Neural progenitor cell (in vitro differentiated cells): ENCODE data around the gene AZIN2. TPM values are rescaled to one million over a fixed set of nuclear protein-coding genes. Genes with fewer than 3 reads are reported as not detected.

Experiments
- DNase-seq: peaks from one replicate; pipeline ENCODE4 v3.0.0-alpha.2; 2016; ENCODE audit warnings: low spot score
- H2AFZ ChIP-seq: fragments of 200-600 bp; sonication (generic); replicated peaks from 2 replicates; pipeline ENCODE4 v1.6.1; 2016; ENCODE audit warnings: antibody characterized with exemption
- H3F3A ChIP-seq: fragments of 200-600 bp; sonication (generic); 2 replicates; pipeline ENCODE4 v1.6.1; 2016; ENCODE audit warnings: antibody characterized with exemption, low read depth
- H3K27ac ChIP-seq: fragments of 200-600 bp; sonication (generic); 2 replicates; pipeline ENCODE4 v1.5.1; 2016; ENCODE audit warnings: mild to moderate bottlenecking
- H3K27me3 ChIP-seq: fragments of 200-600 bp; sonication (generic); 2 replicates; pipeline ENCODE4 v1.6.1; 2016; ENCODE audit warnings: mild to moderate bottlenecking, moderate library complexity
- H3K36me3 ChIP-seq: fragments of 200-600 bp; sonication (generic); 2 replicates; pipeline ENCODE4 v1.5.1; 2016
- H3K4me1 ChIP-seq: fragments of 200-600 bp; sonication (generic); 2 replicates; pipeline ENCODE4 v1.6.1; 2016; ENCODE audit warnings: mixed run types
- H3K4me2 ChIP-seq: fragments of 200-600 bp; sonication (generic); 2 replicates; pipeline ENCODE4 v1.6.1; 2016
- H3K4me3 ChIP-seq: fragments of 200-600 bp; sonication (generic); 2 replicates; pipeline ENCODE4 v1.5.1; 2016
- H3K79me2 ChIP-seq: fragments of 200-600 bp; sonication (generic); 2 replicates; pipeline ENCODE4 v1.6.1; 2016; ENCODE audit warnings: low read depth
- H3K9ac ChIP-seq: fragments of 200-600 bp; sonication (generic); 2 replicates; pipeline ENCODE4 v1.6.1; 2016
- H3K9me3 ChIP-seq: fragments of 200-600 bp; sonication (generic); 2 replicates; pipeline ENCODE4 v1.5.1; 2016; ENCODE audit warnings: low read depth
- H4K20me1 ChIP-seq: fragments of 200-600 bp; sonication (generic); 2 replicates; pipeline ENCODE4 v1.6.1; 2016; ENCODE audit warnings: low read depth
- H3K27ac Mint-ChIP-seq: 3 replicates; pipeline ENCODE4 v1.8.0; 2021; ENCODE audit warnings: mixed read lengths
- H3K27me3 Mint-ChIP-seq: 2 replicates; pipeline ENCODE4 v1.8.0; 2022; ENCODE audit warnings: low read depth, mild to moderate bottlenecking, inconsistent platforms, moderate library complexity, mixed read lengths; ENCODE audit not compliant: insufficient read depth
- H3K36me3 Mint-ChIP-seq: 3 replicates; pipeline ENCODE4 v1.8.0; 2021; ENCODE audit warnings: mixed read lengths
- H3K4me1 Mint-ChIP-seq: 3 replicates; pipeline ENCODE4 v1.8.0; 2021; ENCODE audit warnings: mixed read lengths
- H3K4me3 Mint-ChIP-seq: 3 replicates; pipeline ENCODE4 v1.8.0; 2021; ENCODE audit warnings: mild to moderate bottlenecking, moderate library complexity, mixed read lengths
- H3K9me3 Mint-ChIP-seq: 3 replicates; pipeline ENCODE4 v1.8.0; 2020; ENCODE audit warnings: mixed read lengths
- CTCF ChIP-seq: fragments of 200-600 bp; sonication (generic); IDR thresholded peaks from 2 replicates; pipeline ENCODE4 v1.5.1; 2017; ENCODE audit warnings: antibody characterized with exemption, mild to moderate bottlenecking
- EZH2 ChIP-seq: fragments of 200-600 bp; sonication (generic); IDR thresholded peaks from 2 replicates; pipeline ENCODE4 v1.6.1; 2017; ENCODE audit warnings: antibody characterized with exemption, mild to moderate bottlenecking, moderate library complexity
- EZH2phosphoT487 ChIP-seq: fragments of 200-600 bp; sonication (generic); IDR thresholded peaks from 2 replicates; pipeline ENCODE4 v1.6.1; 2017; ENCODE audit warnings: antibody characterized with exemption
- total RNA-seq: library from RNA; depleted of rRNA; stranded (reverse); fragments of >200 nt; gene quantifications from 2 replicates; pipeline ENCODE4 v1.2.3, GENCODE V29; 2015; ENCODE audit warnings: low replicate concordance

Gene AZIN2
- total RNA-seq, 1 donor from 2014 or later: 1.3 TPM

- peaks cover 26% of the 10 kb centered on the region for H3F3A ChIP-seq
- H3K79me2 ChIP-seq: no peaks in the 10 kb centered on the region
- H3K4me3 ChIP-seq: no peak overlapping the region
- Mint-ChIP-seq H3K9me3 (peaks cover 4% of the 10 kb centered on the region), H3K27ac (peak overlapping the region; percentile 54), H3K4me1 (peaks cover 56% of the 10 kb centered on the region), H3K4me3 (no peak overlapping the region), H3K36me3 (peaks cover 15% of the 10 kb centered on the region), H3K27me3 (peaks cover 12% of the 10 kb centered on the region)
- no peak overlapping the region for H2AFZ ChIP-seq
- peaks cover 3% of the 10 kb centered on the region for H3K27me3 ChIP-seq
- H3K36me3 ChIP-seq: no peaks in the 10 kb centered on the region
- H3K4me1 ChIP-seq: peaks cover 34% of the 10 kb centered on the region
- no peak overlapping the region for H3K4me2 ChIP-seq
- TF ChIP-seq EZH2phosphoT487 (no peak), EZH2 (no peak), CTCF (no peak)
- H3K9ac ChIP-seq: no peak overlapping the region
- no peak overlapping the region for H3K27ac ChIP-seq
- H4K20me1 ChIP-seq: no peaks in the 10 kb centered on the region
- DNase-seq: no peak
- no peaks in the 10 kb centered on the region for H3K9me3 ChIP-seq
Measured at GRCh38 chr1:33163621-33164519, 82.9 kb downstream of the AZIN2 start.

GRCh38 chr1:33165209-33165608, 84.3 kb downstream of the AZIN2 start:
- Mint-ChIP-seq H3K27ac (no peak overlapping the region), H3K9me3 (peaks cover 4% of the 10 kb centered on the region), H3K4me3 (no peak overlapping the region), H3K4me1 (peaks cover 64% of the 10 kb centered on the region), H3K27me3 (peaks cover 10% of the 10 kb centered on the region), H3K36me3 (peaks cover 15% of the 10 kb centered on the region)
- no peak overlapping the region for H3K4me2 ChIP-seq
- H3K9ac ChIP-seq: no peak overlapping the region
- DNase-seq: peak; percentile 50
- no peak overlapping the region for H3K27ac ChIP-seq
- peaks cover 45% of the 10 kb centered on the region for H3K4me1 ChIP-seq
- H3K27me3 ChIP-seq: peaks cover 3% of the 10 kb centered on the region
- H2AFZ ChIP-seq: no peak overlapping the region
- no peaks in the 10 kb centered on the region for H3K36me3 ChIP-seq
- H3K4me3 ChIP-seq: no peak overlapping the region
- H3F3A ChIP-seq: peaks cover 36% of the 10 kb centered on the region
- no peaks in the 10 kb centered on the region for H3K9me3 ChIP-seq
- TF ChIP-seq CTCF (no peak), EZH2phosphoT487 (no peak), EZH2 (no peak)
- H3K79me2 ChIP-seq: no peaks in the 10 kb centered on the region
- H4K20me1 ChIP-seq: no peaks in the 10 kb centered on the region

- Histone ChIP-seq H3K36me3 (no peaks in the 10 kb centered on the region), H2AFZ (no peak overlapping the region), H3K9me3 (no peaks in the 10 kb centered on the region), H3K4me2 (no peak overlapping the region), H4K20me1 (no peaks in the 10 kb centered on the region), H3K4me3 (no peak overlapping the region), H3K27ac (no peak overlapping the region), H3K79me2 (no peaks in the 10 kb centered on the region), H3K27me3 (peaks cover 3% of the 10 kb centered on the region), H3K9ac (no peak overlapping the region), H3F3A (peaks cover 33% of the 10 kb centered on the region), H3K4me1 (peaks cover 40% of the 10 kb centered on the region)
- Mint-ChIP-seq H3K27me3 (peaks cover 10% of the 10 kb centered on the region), H3K27ac (no peak overlapping the region), H3K36me3 (peaks cover 15% of the 10 kb centered on the region), H3K4me1 (peaks cover 61% of the 10 kb centered on the region), H3K9me3 (peaks cover 4% of the 10 kb centered on the region), H3K4me3 (no peak overlapping the region)
- TF ChIP-seq EZH2 (no peak), CTCF (no peak), EZH2phosphoT487 (no peak)
- DNase-seq: no peak
Measured at GRCh38 chr1:33165809-33166208, 84.9 kb downstream of the AZIN2 start.
